DMS 273 (cell line): ENCODE measurements around the gene HSPB6.
"Not testable (repeated sequence)": the region's sequence is repeated elsewhere in the genome, so short reads cannot be mapped to it uniquely, and the experiment has no call there.

ENCODE experiments used
- DNase-seq: peaks from one replicate; lab custom pipeline; 2025; ENCODE audit not compliant: unreplicated experiment; lab: John Stamatoyannopoulos, UW

Gene HSPB6

GRCh38 chr19:35786299-35787160, 29.7 kb upstream of the HSPB6 start:
- no peak for DNase-seq

DNA sequence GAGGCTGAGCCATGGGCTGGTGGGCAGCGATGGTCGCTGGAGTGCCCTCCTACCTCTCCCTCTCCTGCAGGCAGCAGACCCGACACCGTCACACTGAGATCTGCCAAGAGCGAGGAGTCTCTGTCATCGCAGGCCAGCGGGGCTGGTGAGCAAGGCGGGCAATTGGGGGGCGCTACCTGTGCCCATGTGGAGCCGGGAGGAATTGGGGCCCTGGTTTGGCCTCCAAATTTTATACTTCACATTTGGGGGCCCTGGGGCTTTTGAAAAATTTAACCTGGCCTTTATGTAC, 28.5 kb upstream of the HSPB6 start:
- DNase-seq = no peak

DNA sequence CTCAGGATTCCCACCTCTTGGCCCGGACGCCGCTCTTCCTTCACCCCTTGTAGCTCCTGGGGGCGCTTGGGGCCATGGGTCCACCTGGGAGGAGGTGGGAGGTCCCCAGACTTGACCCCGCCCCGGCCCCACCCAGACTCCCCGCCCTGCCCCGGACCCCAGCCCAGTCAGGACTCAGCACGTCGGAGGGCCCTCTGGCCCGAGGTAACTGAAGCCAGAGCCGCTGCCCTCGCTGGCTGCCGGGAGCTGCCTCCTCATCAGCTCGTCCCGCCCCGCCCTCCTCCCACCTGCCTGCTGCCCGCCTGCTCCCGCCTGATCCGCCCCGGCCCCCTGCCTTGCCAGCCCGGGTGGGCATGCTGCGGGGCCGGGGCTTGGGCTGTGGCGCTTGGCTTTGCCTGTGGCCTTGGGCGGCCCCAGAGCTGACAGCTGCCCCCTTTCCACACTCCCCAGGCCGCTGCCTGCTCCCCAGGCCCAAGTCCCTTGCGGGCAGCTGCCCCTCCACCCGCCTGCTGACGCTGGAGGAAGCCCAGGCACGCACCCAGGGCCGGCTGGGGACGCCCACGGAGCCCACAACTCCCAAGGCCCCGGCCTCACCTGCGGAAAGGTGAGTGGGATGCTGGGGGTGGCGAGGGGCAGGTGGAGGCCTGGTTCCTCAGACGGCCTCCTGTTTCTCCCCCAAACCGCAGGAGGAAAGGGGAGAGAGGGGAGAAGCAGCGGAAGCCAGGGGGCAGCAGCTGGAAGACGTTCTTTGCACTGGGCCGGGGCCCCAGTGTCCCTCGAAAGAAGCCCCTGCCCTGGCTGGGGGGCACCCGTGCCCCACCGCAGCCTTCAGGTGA, 27.9 kb upstream of the HSPB6 start:
- DNase-seq = no peak

GRCh38 chr19:35783469-35784434, 26.9 kb upstream of the HSPB6 start:
- DNase-seq = no peak

DNA sequence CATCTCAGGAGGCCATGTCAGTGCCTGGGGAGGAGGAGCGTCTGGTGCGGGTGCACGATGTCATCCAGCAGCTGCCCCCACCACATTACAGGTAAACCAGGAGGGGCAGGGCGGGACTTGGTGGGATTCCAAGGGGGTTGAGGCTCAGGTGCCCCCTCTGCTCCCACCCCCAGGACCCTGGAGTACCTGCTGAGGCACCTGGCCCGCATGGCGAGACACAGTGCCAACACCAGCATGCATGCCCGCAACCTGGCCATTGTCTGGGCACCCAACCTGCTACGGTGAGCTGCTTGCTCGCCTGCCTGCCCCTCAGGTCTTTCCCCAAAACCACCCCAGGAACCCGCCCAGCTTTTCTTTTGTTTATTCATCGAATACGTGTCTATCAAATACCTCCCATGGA, 25.8 kb upstream of the HSPB6 start:
- DNase-seq = no peak

DNA sequence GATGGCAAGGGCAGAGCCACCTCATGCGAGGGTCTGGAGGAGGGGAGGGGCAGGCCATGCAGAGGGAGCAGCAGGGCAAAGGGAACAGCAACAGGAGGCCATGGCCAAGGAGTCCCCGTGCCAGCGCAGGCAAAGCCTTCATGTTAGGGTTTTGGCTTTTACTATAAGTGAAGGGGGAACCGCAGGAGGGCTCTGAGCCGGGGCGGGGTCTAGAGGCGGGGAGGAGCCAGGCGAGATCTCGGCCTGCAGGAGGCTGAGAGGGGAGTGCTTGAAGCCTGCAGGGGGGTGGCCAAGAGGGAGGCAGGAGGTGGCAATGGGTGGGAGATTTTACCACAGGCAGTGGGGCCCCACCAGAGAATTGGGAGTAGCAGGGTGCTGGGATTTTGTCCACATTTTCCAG, 24.8 kb upstream of the HSPB6 start:
- no peak for DNase-seq

GRCh38 chr19:35780717-35781116, 23.9 kb upstream of the HSPB6 start:
- DNase-seq = no peak

GRCh38 chr19:35780058-35780457, 23.2 kb upstream of the HSPB6 start:
- no peak for DNase-seq

DNA sequence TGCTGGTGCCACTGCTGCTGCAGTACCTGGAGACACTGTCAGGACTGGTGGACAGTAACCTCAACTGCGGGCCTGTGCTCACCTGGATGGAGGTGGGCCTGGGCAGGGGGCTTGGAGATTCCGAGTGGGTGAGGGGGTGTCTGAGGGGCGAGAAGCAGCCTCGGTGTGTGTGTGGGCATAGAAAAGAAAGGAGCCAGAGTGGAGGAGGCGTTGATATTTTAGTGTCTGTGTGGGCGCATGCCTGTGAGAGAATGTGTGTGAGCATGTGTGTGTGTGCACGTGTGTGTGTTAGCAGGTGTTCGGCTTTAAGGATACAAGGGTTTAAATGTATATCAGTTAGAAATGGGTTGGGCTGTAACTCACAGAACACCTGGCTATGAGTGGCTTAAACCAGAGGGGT, 22.2 kb upstream of the HSPB6 start:
- DNase-seq = no peak

DNA sequence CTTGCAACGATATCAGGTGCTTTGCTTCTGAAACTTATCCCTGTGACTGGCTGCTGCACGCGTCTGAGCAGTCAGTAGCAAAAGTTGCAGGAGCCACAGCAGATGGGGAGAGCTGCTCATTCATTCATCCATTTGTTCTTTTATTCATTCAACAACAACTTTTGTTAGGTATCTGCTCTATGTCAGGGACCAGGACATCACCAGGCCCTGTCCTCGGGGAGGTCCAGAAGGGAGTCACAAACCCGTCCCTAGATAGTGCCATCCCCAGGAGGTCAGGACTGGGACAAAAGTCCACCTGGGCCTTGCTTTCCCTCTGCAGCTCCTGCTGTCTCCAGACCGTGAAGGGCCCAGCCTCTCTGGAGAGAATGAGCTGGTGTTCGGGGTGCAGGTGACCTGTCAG, 21.1 kb upstream of the HSPB6 start:
- no peak for DNase-seq

DNA sequence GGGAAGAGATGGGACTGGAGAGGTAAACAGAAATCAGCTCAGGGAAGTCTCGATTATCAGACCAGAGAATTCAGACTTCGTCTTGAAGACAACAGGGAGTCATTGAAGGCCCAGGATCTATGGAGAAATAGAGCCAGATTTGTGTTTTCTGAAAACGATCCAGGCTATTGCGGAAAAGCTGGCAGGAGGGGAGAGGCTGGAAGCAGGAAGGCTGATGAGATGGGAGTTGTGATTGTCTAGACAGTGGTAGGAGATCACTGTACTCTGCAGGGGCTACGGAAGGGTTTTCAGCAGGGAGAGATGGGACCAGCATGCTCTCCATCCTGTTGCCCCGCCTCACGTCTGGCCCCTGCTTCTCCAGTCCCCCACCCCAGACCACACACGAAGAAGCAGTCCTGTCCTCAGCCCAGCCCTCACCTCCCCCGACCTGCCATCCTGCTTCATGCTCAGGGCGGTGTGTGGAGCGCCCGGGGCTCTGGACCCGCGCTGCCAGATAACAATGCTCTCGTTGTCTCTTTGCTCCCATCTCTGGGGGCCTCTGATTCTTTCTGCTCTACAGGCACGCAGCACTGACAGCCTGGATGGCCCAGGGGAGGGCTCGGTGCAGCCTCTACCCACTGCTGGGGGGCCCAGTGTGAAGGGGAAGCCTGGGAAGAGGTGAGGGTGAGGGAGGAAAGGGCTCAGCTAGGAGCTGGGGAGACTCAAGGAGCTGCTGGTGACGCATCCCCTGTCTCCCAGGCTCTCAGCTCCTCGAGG, 20.4 kb upstream of the HSPB6 start:
- DNase-seq = no peak

DNA sequence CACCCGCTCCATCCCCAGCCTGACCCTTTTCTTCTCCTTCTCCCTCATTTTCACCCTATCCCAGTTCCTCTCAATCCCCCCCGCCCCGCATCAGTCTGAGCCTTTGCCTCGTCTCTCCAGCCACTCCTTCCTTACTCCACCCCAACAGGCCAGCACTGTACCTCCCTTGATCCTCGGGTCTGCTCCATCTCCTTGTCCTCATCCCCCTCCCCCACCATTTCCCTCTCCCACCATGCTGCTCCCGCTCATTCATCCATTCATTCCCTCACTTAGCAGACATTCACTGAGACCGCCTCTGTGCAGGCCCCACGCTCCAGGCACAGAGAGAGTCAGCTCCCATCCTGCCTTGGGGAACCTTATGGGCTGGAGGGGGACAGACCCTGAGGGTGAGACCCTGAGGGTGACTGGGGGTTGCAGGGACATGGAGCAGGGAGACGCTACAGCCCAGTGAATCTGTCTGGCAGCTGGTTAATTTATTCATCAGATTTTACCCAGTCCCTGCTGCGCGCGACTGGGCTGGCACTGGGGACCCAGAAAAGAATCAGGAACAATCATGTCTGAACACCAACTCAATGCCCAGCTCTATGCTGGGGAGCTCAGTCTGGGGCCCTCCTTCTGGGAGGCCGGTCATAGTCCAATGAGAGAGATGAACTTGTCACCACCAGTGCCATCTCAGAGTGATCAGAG, 19.4 kb upstream of the HSPB6 start:
- no peak for DNase-seq

GRCh38 chr19:35775298-35776101, 18.7 kb upstream of the HSPB6 start, which contains the start of gene ARHGAP33:
TSS of gene ARHGAP33 (plus strand) at chr19:35775564. CDS start at chr19:35775659, 95 bp downstream.
- peak; percentile 100 for DNase-seq

DNA sequence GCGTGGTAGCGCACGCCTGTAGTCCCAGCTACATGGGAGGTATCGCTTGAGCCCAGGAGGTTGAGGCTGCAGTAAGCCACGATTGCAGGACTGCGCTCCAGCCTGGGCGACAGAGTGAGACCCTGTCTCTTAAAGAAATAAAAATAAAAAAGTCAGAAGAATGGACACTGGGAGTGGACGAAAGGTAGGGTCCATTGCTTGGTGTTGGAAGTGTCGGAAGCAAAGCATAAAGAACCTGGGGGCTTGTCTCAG, 18.1 kb upstream of the HSPB6 start:
- DNase-seq = no peak

- DNase-seq = no peak
These were observed 17.6 kb upstream of the HSPB6 start for GRCh38 chr19:35774274-35775045.

DNA sequence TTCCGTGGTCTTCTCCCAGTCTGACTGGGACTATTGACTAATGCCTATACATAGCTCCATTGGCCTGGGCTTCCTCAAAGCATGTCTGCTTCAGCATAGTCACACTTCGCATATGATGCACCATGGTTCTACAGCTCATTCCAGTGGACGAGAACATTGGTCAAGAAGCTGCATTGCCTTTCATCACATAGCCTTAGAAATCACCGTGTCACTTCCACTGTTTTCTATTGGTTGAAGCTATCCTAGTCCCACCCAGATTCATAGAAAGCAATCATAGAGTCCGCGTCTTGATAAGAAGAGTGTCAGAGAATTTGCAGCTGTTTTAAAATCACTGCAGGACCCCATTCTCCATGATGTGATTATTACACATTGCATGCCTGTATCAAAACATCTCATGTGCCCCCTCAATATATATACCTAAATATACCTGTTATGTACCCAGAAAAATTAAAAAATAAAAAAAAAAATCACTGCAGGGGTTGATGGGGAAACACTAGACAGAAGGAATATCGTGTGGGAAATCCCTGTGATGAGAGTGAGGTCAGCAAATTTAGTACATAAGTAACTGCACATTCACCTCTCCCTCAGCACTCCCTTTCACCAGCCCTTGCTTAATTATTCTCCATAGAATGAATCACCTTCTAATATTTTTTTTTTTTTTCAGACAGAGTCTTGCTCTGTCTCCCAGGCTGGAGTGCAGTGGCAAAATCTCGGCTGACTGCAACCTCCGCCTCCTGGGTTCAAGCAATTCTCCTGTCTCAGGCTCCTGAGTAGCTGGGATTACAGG, 16.4 kb upstream of the HSPB6 start:
- peak; percentile 18 for DNase-seq

DNA sequence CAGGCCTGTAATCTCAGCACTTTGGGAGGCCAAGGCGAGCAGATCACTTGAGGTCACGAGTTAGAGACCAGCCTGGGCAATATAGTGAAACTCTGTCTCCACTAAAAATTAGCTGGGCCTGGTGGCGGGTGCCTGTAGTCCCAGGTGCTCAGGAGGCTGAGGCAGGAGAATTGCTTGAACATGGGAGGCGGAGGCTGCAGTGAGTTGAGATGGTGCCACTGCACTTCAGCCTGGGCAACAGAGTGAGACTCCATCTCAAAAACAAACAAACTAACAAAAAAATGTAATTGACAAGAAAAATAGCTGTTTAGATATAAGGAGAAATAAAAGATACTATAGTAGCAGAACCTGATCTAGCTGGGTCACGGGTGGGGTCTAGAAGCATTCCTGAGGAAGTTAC, 15.5 kb upstream of the HSPB6 start:
- not testable (repeated sequence) for DNase-seq

GRCh38 chr19:35768082-35768421, 11.2 kb upstream of the HSPB6 start:
- DNase-seq = no peak
